ENCODE measurements around the gene MUSK. TPM values are rescaled to one million over a fixed set of nuclear protein-coding genes. Genes with fewer than 3 reads are reported as not detected.
A peak's percentile ranks its signal among the peaks of the same experiment; 100 is the strongest.

MUSK gene
- total and polyA plus RNA-seq, 2 of the 4 experiments (the other 2 are of a cell fraction) = 0.07 to 0.18 TPM

- Histone ChIP-seq H3K4ac (ENCODE audit: low read depth, low read length) (peak overlapping the region; percentile 77), H4K91ac (ENCODE audit: insufficient read depth, low read depth, low read length) (peak overlapping the region; percentile 89), H2BK5ac (ENCODE audit: low read depth, low read length, poor library complexity, severe bottlenecking) (peak overlapping the region; percentile 99), H2BK15ac (ENCODE audit: low read depth, low read length) (peak overlapping the region; percentile 99), H3K9ac (ENCODE audit: low read depth, low read length) (peak overlapping the region; percentile 81), H3K9me3 (ENCODE audit: control insufficient read depth, insufficient read depth, low read length) (no peaks in the 10 kb centered on the region), H2BK120ac (ENCODE audit: low read depth, low read length) (peak overlapping the region; percentile 84), H3K9me1 (ENCODE audit: insufficient read depth, low read length) (peaks cover 8% of the 10 kb centered on the region), H3K27ac (ENCODE audit: insufficient read depth, low read length) (peak overlapping the region; percentile 100), H3K14ac (replicated peaks; ENCODE audit: low read depth, low read length) (peak overlapping the region; percentile 95), H3K36me3 (ENCODE audit: control insufficient read depth, insufficient read depth, low read length) (no peaks in the 10 kb centered on the region), H2BK20ac (ENCODE audit: low read depth, low read length) (peak overlapping the region; percentile 89), H3K4me2 (ENCODE audit: low read depth, low read length) (no peak overlapping the region), H3K18ac (ENCODE audit: low read depth, low read length) (peak overlapping the region; percentile 99), H4K5ac (ENCODE audit: low read depth, low read length) (peak overlapping the region; percentile 94), H2AK5ac (ENCODE audit: low read depth, low read length) (peak overlapping the region; percentile 94), H3K56ac (ENCODE audit: extremely low read depth, insufficient read depth, low read length) (no peak overlapping the region), H3K79me1 (ENCODE audit: low read depth in 1 of 2, low read length in 2 of 2) (peaks cover 1 to 5% of the 10 kb centered on the region in 2 experiments; a peak in 1 of 4 replicates), H3K4me3 (ENCODE audit: insufficient read depth, low read depth, low read length) (no peak overlapping the region), H3K27me3 (ENCODE audit: control insufficient read depth, insufficient read depth, low read length) (no peaks in the 10 kb centered on the region), H3K23ac (ENCODE audit: low read depth, low read length) (peak overlapping the region; percentile 40; the same call in 1 of the 2 replicates), H4K20me1 (ENCODE audit: insufficient read depth, low read length) (no peaks in the 10 kb centered on the region), H2AK9ac (replicated peaks; ENCODE audit: low read depth, low read length, poor library complexity) (no peak overlapping the region), H3K4me1 (ENCODE audit: control insufficient read depth, insufficient read depth, low read length) (peaks cover 20% of the 10 kb centered on the region), H4K8ac (ENCODE audit: low read depth in 2 of 2, low read length in 2 of 2) (peak overlapping the region; percentile 51 to 97), H2AFZ (replicated peaks; ENCODE audit: low read length, poor library complexity) (no peak overlapping the region)
- ATAC-seq (ENCODE audit: low read depth) (no peak), DNase-seq (no peak)
- BruUV-seq (replicated peaks) = no TSS peak
- WGBS, 2 experiments (ENCODE audit: extremely low coverage in 2 of 2, insufficient read length in 1 of 2) = 80% methylated on average over 1 of the region's 4 CpGs; no CpG with 5 or more reads in 1 of the 2 experiments
- intact Hi-C loops (cut with micrococcal nuclease) (loop anchor here (5.0 to 10.0 kb wide), 2 partner anchors 288 to 551 kb away; partner anchors contain the start of gene LPAR1), dilution Hi-C loops (cut with HindIII; ENCODE audit: low sequenced_read_pairs, unreplicated experiment) (no loop called here), in situ Hi-C loops (cut with MboI; ENCODE audit: low sequenced_read_pairs) (no loop called here)
- POLR2A ChIA-PET (ENCODE audit: unreplicated experiment) = no interaction called here
- CTCF ChIA-PET = interaction anchor here (0.7 kb wide), 1 partner anchor 289 kb away, joined by 3 read pairs; no protein-coding TSS in a partner anchor
- TF ChIP-seq MAZ (IDR thresholded peaks at IDR 0.05; ENCODE audit: borderline replicate concordance, low read depth, low read length) (no peak), CHD1 (IDR thresholded peaks at IDR 0.05; ENCODE audit: low read depth, low read length) (no peak), SMC3 (IDR thresholded peaks at IDR 0.05; ENCODE audit: low read depth, low read length) (no peak), MXI1 (IDR thresholded peaks at IDR 0.05; ENCODE audit: borderline replicate concordance, low read depth, low read length) (no peak), USF2 (IDR thresholded peaks at IDR 0.05; ENCODE audit: low read depth, low read length) (no peak), RCOR1 (IDR thresholded peaks at IDR 0.05; ENCODE audit: insufficient replicate concordance, low read length) (no peak), BHLHE40 (IDR thresholded peaks at IDR 0.05; ENCODE audit: low read depth, low read length) (no peak), RFX5 (IDR thresholded peaks at IDR 0.05; ENCODE audit: low read depth, low read length) (no peak), MAFK (IDR thresholded peaks at IDR 0.05; ENCODE audit: low read depth, low read length) (no peak), NFE2L2 (IDR thresholded peaks at IDR 0.05; ENCODE audit: low read depth, low read length) (no peak), FOS (IDR thresholded peaks at IDR 0.05; ENCODE audit: low read depth, low read length) (no peak), POLR2A (IDR thresholded peaks at IDR 0.05; ENCODE audit: low read depth, low read length) (no peak), CEBPB (IDR thresholded peaks at IDR 0.05; ENCODE audit: low read depth, low read length) (no peak)
- TF ChIP-seq, protein P1, sequence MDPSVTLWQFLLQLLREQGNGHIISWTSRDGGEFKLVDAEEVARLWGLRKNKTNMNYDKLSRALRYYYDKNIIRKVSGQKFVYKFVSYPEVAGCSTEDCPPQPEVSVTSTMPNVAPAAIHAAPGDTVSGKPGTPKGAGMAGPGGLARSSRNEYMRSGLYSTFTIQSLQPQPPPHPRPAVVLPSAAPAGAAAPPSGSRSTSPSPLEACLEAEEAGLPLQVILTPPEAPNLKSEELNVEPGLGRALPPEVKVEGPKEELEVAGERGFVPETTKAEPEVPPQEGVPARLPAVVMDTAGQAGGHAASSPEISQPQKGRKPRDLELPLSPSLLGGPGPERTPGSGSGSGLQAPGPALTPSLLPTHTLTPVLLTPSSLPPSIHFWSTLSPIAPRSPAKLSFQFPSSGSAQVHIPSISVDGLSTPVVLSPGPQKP (IDR thresholded peaks at IDR 0.05; ENCODE audit: borderline replicate concordance, low read depth, low read length) = no peak
- TF ChIP-seq, protein P2, sequence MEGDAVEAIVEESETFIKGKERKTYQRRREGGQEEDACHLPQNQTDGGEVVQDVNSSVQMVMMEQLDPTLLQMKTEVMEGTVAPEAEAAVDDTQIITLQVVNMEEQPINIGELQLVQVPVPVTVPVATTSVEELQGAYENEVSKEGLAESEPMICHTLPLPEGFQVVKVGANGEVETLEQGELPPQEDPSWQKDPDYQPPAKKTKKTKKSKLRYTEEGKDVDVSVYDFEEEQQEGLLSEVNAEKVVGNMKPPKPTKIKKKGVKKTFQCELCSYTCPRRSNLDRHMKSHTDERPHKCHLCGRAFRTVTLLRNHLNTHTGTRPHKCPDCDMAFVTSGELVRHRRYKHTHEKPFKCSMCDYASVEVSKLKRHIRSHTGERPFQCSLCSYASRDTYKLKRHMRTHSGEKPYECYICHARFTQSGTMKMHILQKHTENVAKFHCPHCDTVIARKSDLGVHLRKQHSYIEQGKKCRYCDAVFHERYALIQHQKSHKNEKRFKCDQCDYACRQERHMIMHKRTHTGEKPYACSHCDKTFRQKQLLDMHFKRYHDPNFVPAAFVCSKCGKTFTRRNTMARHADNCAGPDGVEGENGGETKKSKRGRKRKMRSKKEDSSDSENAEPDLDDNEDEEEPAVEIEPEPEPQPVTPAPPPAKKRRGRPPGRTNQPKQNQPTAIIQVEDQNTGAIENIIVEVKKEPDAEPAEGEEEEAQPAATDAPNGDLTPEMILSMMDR (conservative IDR thresholded peaks at IDR 0.05; ENCODE audit: low read depth, low read length) = no peak
Measured at GRCh38 chr9:110746211-110746930, 77.8 kb downstream of the MUSK start.

All from IMR-90 (cell line).